CD4-positive, alpha-beta memory T cell (primary cell): ENCODE results near the gene LZTFL1. TPM values are rescaled to one million over a fixed set of nuclear protein-coding genes. Genes with fewer than 3 reads are reported as not detected.
"Not testable (repeated sequence)": the region's sequence is repeated elsewhere in the genome, so short reads cannot be mapped to it uniquely, and the experiment has no call there.

Experiments
- CTCF ChIA-PET: fragments of 350-600 bp; sonication (Branson Sonifier 250); formaldehyde crosslinking; loops from one replicate; lab custom pipeline; 2021; ENCODE audit warnings: inconsistent platforms; ENCODE audit not compliant: partially characterized antibody; lab: Charles Lee
- POLR2A ChIA-PET: fragments of 350-600 bp; sonication (Branson Sonifier 250); formaldehyde crosslinking; loops from one replicate; lab custom pipeline; 2021; ENCODE audit not compliant: partially characterized antibody; lab: Charles Lee
- DNase-seq, 5 donors: peaks; one replicate each; pipeline versions ENCODE4 v3.0.0 to v3.0.0-alpha.2; 2020 to 2022; ENCODE audit warnings: mixed read lengths in 1 of 5
- H3K27ac ChIP-seq: one replicate; pipeline ENCODE4 v1.7.0; 2013; ENCODE audit warnings: low read depth, low read length
- H3K27me3 ChIP-seq: 2 replicates; pipeline ENCODE4 v1.7.0; 2013; ENCODE audit warnings: mild to moderate bottlenecking, low read length, moderate library complexity; ENCODE audit not compliant: insufficient read depth
- H3K36me3 ChIP-seq: 2 replicates; pipeline ENCODE4 v1.7.0; 2013; ENCODE audit warnings: mild to moderate bottlenecking, low read length, moderate library complexity; ENCODE audit not compliant: insufficient read depth
- H3K4me1 ChIP-seq: 2 replicates; pipeline ENCODE4 v1.7.0; 2013; ENCODE audit warnings: mild to moderate bottlenecking, low read length, moderate library complexity; ENCODE audit not compliant: insufficient read depth
- H3K4me3 ChIP-seq, 2 donors: one replicate each; pipeline ENCODE4 v1.7.0; 2013; ENCODE audit warnings: low read length in 2 of 2, mild to moderate bottlenecking in 1 of 2
- H3K9me3 ChIP-seq, 2 donors: one replicate each; pipeline ENCODE4 v1.7.0; 2013; ENCODE audit warnings: low read length in 2 of 2, control low read depth in 1 of 2; ENCODE audit not compliant: control insufficient read depth in 1 of 2
- H3K27ac Mint-ChIP-seq, 7 donors: one replicate each; pipeline ENCODE4 v1.8.0; 2020 to 2021; ENCODE audit warnings: mixed read lengths in 7 of 7, mild to moderate bottlenecking in 6 of 7, inconsistent platforms in 3 of 7, moderate library complexity in 3 of 7
- H3K27me3 Mint-ChIP-seq, 2 donors: one replicate each; pipeline ENCODE4 v1.8.0; 2020 to 2021; ENCODE audit warnings: mixed read lengths in 2 of 2
- H3K36me3 Mint-ChIP-seq, 2 donors: one replicate each; pipeline ENCODE4 v1.8.0; 2020 to 2021; ENCODE audit warnings: mixed read lengths in 2 of 2, inconsistent platforms in 1 of 2, mild to moderate bottlenecking in 1 of 2
- H3K4me1 Mint-ChIP-seq, 4 donors: one replicate each; pipeline ENCODE4 v1.8.0; 2020 to 2021; ENCODE audit warnings: mixed read lengths in 4 of 4, mild to moderate bottlenecking in 1 of 4
- H3K4me3 Mint-ChIP-seq, 8 donors: one replicate each; pipeline ENCODE4 v1.8.0; 2020 to 2021; ENCODE audit warnings: mixed read lengths in 8 of 8, mild to moderate bottlenecking in 7 of 8, moderate library complexity in 6 of 8, inconsistent platforms in 3 of 8
- H3K9me3 Mint-ChIP-seq, 8 donors: one replicate each; pipeline ENCODE4 v1.8.0; 2020 to 2021; ENCODE audit warnings: mixed read lengths in 8 of 8, mild to moderate bottlenecking in 5 of 8, inconsistent platforms in 3 of 8, moderate library complexity in 1 of 8
- intact Hi-C: fragments of 100-400 bp; cut with micrococcal nuclease; formaldehyde crosslinking; loops from one replicate; pipeline ENCODE4 v1.15.1; 2023
- polyA plus RNA-seq, 2 donors: library from polyadenylated mRNA; unstranded; fragments of 300-500 nt; fragmentation: Illumina TruSeq; gene quantifications; one replicate each; pipeline ENCODE4 v1.2.3, GENCODE V29; 2021
- total RNA-seq, 2 experiments: library from RNA; stranded (reverse); gene quantifications; one replicate each; pipeline ENCODE4 v1.2.3, GENCODE V29; 2021

The LZTFL1 gene
- total and polyA plus RNA-seq, 4 experiments from 2014 or later = 6.9 to 11.7 (median 8.6) TPM

GRCh38 chr3:45857024-45857423 is 15.1 kb upstream of the LZTFL1 start:
- H3K36me3 Mint-ChIP-seq, intact Hi-C loops, H3K27me3 ChIP-seq, H3K9me3 Mint-ChIP-seq, H3K27ac ChIP-seq, DNase-seq, H3K4me3 ChIP-seq, CTCF ChIA-PET, H3K27ac Mint-ChIP-seq, H3K9me3 ChIP-seq, H3K36me3 ChIP-seq, H3K4me1 ChIP-seq: not testable (repeated sequence)
- Mint-ChIP-seq H3K27me3 (peaks cover 6 to 12% of the 10 kb centered on the region in 2 donors), H3K4me3 (peak overlapping the region in 1 of 8 donors; percentile 62), H3K4me1 (peaks cover 10 to 29% (median 22%) of the 10 kb centered on the region in 4 donors)
- POLR2A ChIA-PET = interaction anchor here (1.3 kb wide), 1 partner anchor 13 kb away, joined by 3 read pairs; no protein-coding TSS in a partner anchor

- H3K36me3 Mint-ChIP-seq, H3K4me3 ChIP-seq, H3K36me3 ChIP-seq, H3K27ac ChIP-seq, intact Hi-C loops, H3K27me3 ChIP-seq, H3K9me3 ChIP-seq, H3K9me3 Mint-ChIP-seq, CTCF ChIA-PET, H3K4me1 ChIP-seq: not testable (repeated sequence)
- Mint-ChIP-seq H3K27me3 (peaks cover 5 to 11% of the 10 kb centered on the region in 2 donors), H3K4me3 (peak overlapping the region in 6 of 8 donors; percentile 2 to 62 (median 41)), H3K27ac (peak overlapping the region in 1 of 7 donors; percentile 59), H3K4me1 (peaks cover 10 to 27% (median 21%) of the 10 kb centered on the region in 4 donors)
- peak in 4 of 5 donors; percentile 21 to 41 (median 27) for DNase-seq
- POLR2A ChIA-PET = interaction anchor here (1.3 to 1.6 kb wide), 2 partner anchors 11 to 13 kb away, joined by 3 to 4 read pairs; no protein-coding TSS in a partner anchor
Measured at GRCh38 chr3:45856323-45856722, 14.4 kb upstream of the LZTFL1 start.

GRCh38 chr3:45852828-45853227 is 10.9 kb upstream of the LZTFL1 start:
- H3K27ac ChIP-seq = no peak overlapping the region
- H3K4me1 ChIP-seq = no peaks in the 10 kb centered on the region
- H3K4me3 Mint-ChIP-seq = no peak overlapping the region
- peak overlapping the region in 1 of 7 donors; percentile 37 for H3K27ac Mint-ChIP-seq
- intact Hi-C loops = no loop called here
- no peak overlapping the region for H3K4me3 ChIP-seq
- H3K36me3 Mint-ChIP-seq = no peaks in the 10 kb centered on the region
- H3K9me3 ChIP-seq = no peaks in the 10 kb centered on the region
- no peaks in the 10 kb centered on the region for H3K27me3 ChIP-seq
- H3K27me3 Mint-ChIP-seq = peaks cover 14 to 16% of the 10 kb centered on the region in 2 donors
- ChIA-PET CTCF (no interaction called here), POLR2A (interaction anchor here (1.8 to 3.2 kb wide), 3 partner anchors 10 to 34 kb away, joined by 5 to 14 read pairs (median 6); partner anchors contain the start of genes CCR9 and LZTFL1)
- no peak for DNase-seq
- H3K36me3 ChIP-seq = no peaks in the 10 kb centered on the region
- H3K9me3 Mint-ChIP-seq = peaks cover 0 to 5% (median 0%) of the 10 kb centered on the region in 8 donors
- H3K4me1 Mint-ChIP-seq = peaks cover 10 to 23% (median 16%) of the 10 kb centered on the region in 4 donors

GRCh38 chr3:45848392-45848791 is 6.5 kb upstream of the LZTFL1 start:
- CTCF ChIA-PET = no interaction called here

GRCh38 chr3:45844616-45845015 is 2.7 kb upstream of the LZTFL1 start:
- peaks cover under 1 to 5% of the 10 kb centered on the region in 2 donors for H3K36me3 Mint-ChIP-seq
- H3K27ac Mint-ChIP-seq = no peak overlapping the region
- H3K9me3 Mint-ChIP-seq = no peaks in the 10 kb centered on the region
- ChIA-PET POLR2A (interaction anchor here (1.0 to 1.5 kb wide), 2 partner anchors 11 to 20 kb away, joined by 3 to 4 read pairs; no protein-coding TSS in a partner anchor), CTCF (interaction anchor here (1.6 kb wide), 1 partner anchor 30 kb away, joined by 4 read pairs; no protein-coding TSS in a partner anchor)
- no peak for DNase-seq
- Histone ChIP-seq H3K4me1 (peaks cover 19% of the 10 kb centered on the region), H3K4me3 (no peak overlapping the region), H3K36me3 (no peaks in the 10 kb centered on the region), H3K27ac (no peak overlapping the region), H3K9me3 (no peaks in the 10 kb centered on the region), H3K27me3 (no peaks in the 10 kb centered on the region)
- intact Hi-C loops = loop anchor here (5.0 kb wide), 3 partner anchors 38 to 233 kb away; no protein-coding TSS in a partner anchor
- no peak overlapping the region for H3K4me3 Mint-ChIP-seq
- H3K4me1 Mint-ChIP-seq = peaks cover 11 to 26% (median 17%) of the 10 kb centered on the region in 4 donors
- H3K27me3 Mint-ChIP-seq = peaks cover 0 to 5% of the 10 kb centered on the region in 2 donors

More at GRCh38 chr3:45848392-45848791, 6.5 kb upstream of the LZTFL1 start:
- Histone ChIP-seq H3K36me3 (no peaks in the 10 kb centered on the region), H3K9me3 (no peaks in the 10 kb centered on the region), H3K4me3 (no peak overlapping the region), H3K27ac (no peak overlapping the region), H3K4me1 (no peaks in the 10 kb centered on the region), H3K27me3 (no peaks in the 10 kb centered on the region)
- intact Hi-C loops = no loop called here
- DNase-seq = no peak
- Mint-ChIP-seq H3K27me3 (peaks cover 12 to 13% of the 10 kb centered on the region in 2 donors), H3K9me3 (peaks cover 0 to 1% (median 0%) of the 10 kb centered on the region in 8 donors), H3K4me3 (no peak overlapping the region), H3K4me1 (peaks cover 0 to 8% (median 2%) of the 10 kb centered on the region in 4 donors), H3K36me3 (no peaks in the 10 kb centered on the region), H3K27ac (no peak overlapping the region)
- POLR2A ChIA-PET = interaction anchor here (0.7 kb wide), 1 partner anchor 10 kb away, joined by 3 read pairs; no protein-coding TSS in a partner anchor

GRCh38 chr3:45842851-45843625 is 1.1 kb upstream of the LZTFL1 start:
- H3K27me3 ChIP-seq = no peaks in the 10 kb centered on the region
- CTCF ChIA-PET = interaction anchor here (0.9 to 3.3 kb wide), 7 partner anchors 18 to 235 kb away, joined by 3 to 24 read pairs (median 5); no protein-coding TSS in a partner anchor
- no peak overlapping the region for H3K4me3 ChIP-seq
- intact Hi-C loops = loop anchor here (1.0 to 5.0 kb wide), 4 partner anchors 27 to 234 kb away; no protein-coding TSS in a partner anchor
- Mint-ChIP-seq H3K9me3 (no peaks in the 10 kb centered on the region), H3K36me3 (peaks cover 5% of the 10 kb centered on the region in 2 donors), H3K27ac (peak overlapping the region in 3 of 7 donors; percentile 47 to 97 (median 95)), H3K27me3 (peaks cover 0 to 5% of the 10 kb centered on the region in 2 donors), H3K4me3 (peak overlapping the region in 5 of 8 donors; percentile 94 to 99 (median 95)), H3K4me1 (peaks cover 11 to 30% (median 17%) of the 10 kb centered on the region in 4 donors)
- DNase-seq = no peak
- H3K36me3 ChIP-seq = no peaks in the 10 kb centered on the region
- H3K27ac ChIP-seq = no peak overlapping the region
- H3K4me1 ChIP-seq = peaks cover 19% of the 10 kb centered on the region
- POLR2A ChIA-PET = interaction anchor here (0.7 to 2.9 kb wide), 14 partner anchors 7 to 844 kb away, joined by 3 to 22 read pairs (median 6); partner anchors contain the start of gene CCR9
- H3K9me3 ChIP-seq = no peaks in the 10 kb centered on the region
